AG09319 (cell line): ENCODE data around the gene MEIKIN.
"Not testable (repeated sequence)": the region's sequence is repeated elsewhere in the genome, so short reads cannot be mapped to it uniquely, and the experiment has no call there.

Experiments used
- DNase-seq: peaks from one replicate; pipeline ENCODE4 v3.0.0-alpha.2; 2010; ENCODE audit warnings: low read depth; ENCODE audit errors: extremely low read depth
- CTCF ChIP-seq: IDR thresholded peaks from 2 replicates; pipeline ENCODE4 v1.5.1; 2011; ENCODE audit warnings: low read depth, mild to moderate bottlenecking, inconsistent platforms, low read length, moderate library complexity

Gene MEIKIN

GRCh38 chr5:131857388-131857787 lies 88.1 kb downstream of the MEIKIN start:
- TF ChIP-seq CTCF: no peak

GRCh38 chr5:131855452-131855851 lies 90.0 kb downstream of the MEIKIN start:
- no peak for TF ChIP-seq CTCF
- no peak for DNase-seq

More at GRCh38 chr5:131857388-131857787, 88.1 kb downstream of the MEIKIN start:
- DNase-seq: no peak

- DNase-seq: no peak
- no peak for TF ChIP-seq CTCF
Measured at GRCh38 chr5:131854134-131854533, 91.3 kb downstream of the MEIKIN start.

GRCh38 chr5:131848662-131849061 lies 96.8 kb downstream of the MEIKIN start:
- DNase-seq: no peak
- TF ChIP-seq CTCF: no peak

- TF ChIP-seq CTCF: no peak
- DNase-seq: no peak
Measured at GRCh38 chr5:131846536-131846935, 98.9 kb downstream of the MEIKIN start.

GRCh38 chr5:131845828-131846227 lies 99.6 kb downstream of the MEIKIN start:
- TF ChIP-seq CTCF: no peak
- DNase-seq: no peak

- DNase-seq: not testable (repeated sequence)
Measured at GRCh38 chr5:131842971-131843370, 102.5 kb downstream of the MEIKIN start.

- not testable (repeated sequence) for DNase-seq
Measured at GRCh38 chr5:131832702-131833101, 112.8 kb downstream of the MEIKIN start.

GRCh38 chr5:131825404-131826013 lies 120.0 kb downstream of the MEIKIN start:
- TF ChIP-seq CTCF: no peak
- no peak for DNase-seq
